ENCODE results near the gene OTUD7B.

- TF ChIP-seq CTCF (conservative IDR thresholded peaks at IDR 0.05; ENCODE audit: low read depth, low read length) (no peak), EZH2 (IDR thresholded peaks at IDR 0.05; ENCODE audit: borderline replicate concordance, low read depth, low read length, poor library complexity, severe bottlenecking) (no peak)
Observed at GRCh38 chr1:149916898-149917252, 93.7 kb downstream of the OTUD7B start.
